Measurements from ENCODE around the gene TRPM7.

TRPM7 gene

DNA sequence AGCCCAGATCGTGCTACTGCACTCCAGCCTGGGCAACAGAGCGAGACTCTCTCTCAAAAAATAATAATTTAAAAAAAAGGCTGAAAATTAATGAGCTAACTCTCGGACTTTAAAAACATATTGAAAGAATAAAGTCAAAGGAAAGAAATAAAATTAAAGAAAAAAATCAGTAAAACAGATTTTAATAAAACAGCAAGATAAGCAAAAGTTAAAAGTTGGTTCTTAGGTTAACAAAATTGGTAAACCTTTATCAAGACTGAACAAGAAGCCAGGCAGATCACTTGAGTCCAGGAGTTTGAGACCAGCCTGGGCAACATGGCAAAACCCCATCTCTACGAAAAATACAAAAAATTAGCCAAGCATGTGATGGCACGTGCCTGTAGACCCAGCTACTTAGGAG, 20.7 kb downstream of the TRPM7 start:
- Histone ChIP-seq H3K27me3 (ENCODE audit: control insufficient read depth in 1 of 2, insufficient read depth in 2 of 2, low read length in 2 of 2) (no peaks in the 10 kb centered on the region), H3K4me1 (ENCODE audit: control insufficient read depth in 1 of 2, insufficient read depth in 2 of 2, low read length in 2 of 2) (no peaks in the 10 kb centered on the region), H3K4me3 (ENCODE audit: low read depth in 1 of 2, low read length in 2 of 2) (no peak overlapping the region), H3K9ac (ENCODE audit: low read depth in 1 of 2, low read length in 2 of 2) (no peak overlapping the region), H3K27ac (ENCODE audit: low read depth, low read length) (no peak overlapping the region), H3K36me3 (ENCODE audit: control insufficient read depth in 1 of 2, insufficient read depth in 2 of 2, low read length in 2 of 2) (peaks cover 6 to 14% of the 10 kb centered on the region in 2 donors), H3K9me3 (ENCODE audit: control insufficient read depth in 1 of 2, low read length in 2 of 2) (no peaks in the 10 kb centered on the region)

DNA sequence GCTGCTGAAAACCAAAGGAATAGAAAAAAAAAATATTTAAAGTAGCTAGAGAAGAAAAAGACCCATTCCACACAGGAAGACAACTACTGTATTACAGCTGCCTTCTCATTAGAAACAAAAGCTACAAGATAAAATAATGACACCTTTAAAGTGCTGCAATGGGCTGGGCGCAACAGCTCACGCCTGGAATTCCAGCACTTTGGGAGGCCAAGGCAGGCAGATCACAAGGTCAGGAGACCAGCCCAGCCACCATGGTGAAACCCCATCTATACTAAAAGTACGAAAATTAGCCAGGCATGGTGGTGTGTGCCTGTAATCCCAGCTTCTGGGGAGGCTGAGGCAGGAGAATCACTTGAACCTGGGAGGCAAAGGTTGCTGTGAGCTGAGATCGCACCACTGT, 31.0 kb downstream of the TRPM7 start:
- H3K4me3 ChIP-seq (ENCODE audit: low read depth in 1 of 2, low read length in 2 of 2): no peak overlapping the region
- H3K9ac ChIP-seq (ENCODE audit: low read depth in 1 of 2, low read length in 2 of 2): no peak overlapping the region
- H3K36me3 ChIP-seq (ENCODE audit: control insufficient read depth in 1 of 2, insufficient read depth in 2 of 2, low read length in 2 of 2): peaks cover 8 to 56% of the 10 kb centered on the region in 2 donors
- H3K9me3 ChIP-seq (ENCODE audit: control insufficient read depth in 1 of 2, low read length in 2 of 2): no peaks in the 10 kb centered on the region
- H3K4me1 ChIP-seq (ENCODE audit: control insufficient read depth in 1 of 2, insufficient read depth in 2 of 2, low read length in 2 of 2): no peaks in the 10 kb centered on the region
- no peak overlapping the region for H3K27ac ChIP-seq (ENCODE audit: low read depth, low read length)
- no peaks in the 10 kb centered on the region for H3K27me3 ChIP-seq (ENCODE audit: control insufficient read depth in 1 of 2, insufficient read depth in 2 of 2, low read length in 2 of 2)

- Histone ChIP-seq H3K36me3 (ENCODE audit: control insufficient read depth in 1 of 2, insufficient read depth in 2 of 2, low read length in 2 of 2) (peaks cover 8 to 68% of the 10 kb centered on the region in 2 donors), H3K4me3 (ENCODE audit: low read depth in 1 of 2, low read length in 2 of 2) (no peak overlapping the region), H3K4me1 (ENCODE audit: control insufficient read depth in 1 of 2, insufficient read depth in 2 of 2, low read length in 2 of 2) (no peaks in the 10 kb centered on the region), H3K27me3 (ENCODE audit: control insufficient read depth in 1 of 2, insufficient read depth in 2 of 2, low read length in 2 of 2) (no peaks in the 10 kb centered on the region), H3K27ac (ENCODE audit: low read depth, low read length) (no peak overlapping the region), H3K9me3 (ENCODE audit: control insufficient read depth in 1 of 2, low read length in 2 of 2) (no peaks in the 10 kb centered on the region), H3K9ac (ENCODE audit: low read depth in 1 of 2, low read length in 2 of 2) (no peak overlapping the region)
These were observed 33.3 kb downstream of the TRPM7 start for GRCh38 chr15:50653156-50653743.

DNA sequence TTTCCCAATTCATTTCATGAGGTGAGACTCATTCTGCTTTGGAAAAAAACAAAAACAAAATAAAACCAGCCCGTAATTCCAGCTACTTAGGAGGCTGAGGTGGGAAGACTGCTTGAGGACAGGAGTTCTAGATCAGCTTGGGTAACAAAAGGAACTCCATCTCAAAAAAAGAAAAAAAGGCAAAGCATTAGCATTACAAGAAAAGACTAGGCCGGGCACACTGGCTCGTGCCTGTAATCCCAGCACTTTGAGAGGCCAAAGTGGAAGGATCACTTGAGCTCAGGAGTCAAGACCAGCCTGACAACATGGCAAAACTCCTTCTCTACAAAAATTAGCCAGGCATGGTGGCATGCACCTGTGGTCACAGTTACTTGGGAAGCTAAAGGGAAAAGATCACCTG, 33.9 kb downstream of the TRPM7 start:
- no peak overlapping the region for H3K27ac ChIP-seq (ENCODE audit: low read depth, low read length)
- no peaks in the 10 kb centered on the region for H3K9me3 ChIP-seq (ENCODE audit: control insufficient read depth in 1 of 2, low read length in 2 of 2)
- peaks cover 12 to 70% of the 10 kb centered on the region in 2 donors for H3K36me3 ChIP-seq (ENCODE audit: control insufficient read depth in 1 of 2, insufficient read depth in 2 of 2, low read length in 2 of 2)
- no peak overlapping the region for H3K4me3 ChIP-seq (ENCODE audit: low read depth in 1 of 2, low read length in 2 of 2)
- no peak overlapping the region for H3K9ac ChIP-seq (ENCODE audit: low read depth in 1 of 2, low read length in 2 of 2)
- H3K27me3 ChIP-seq (ENCODE audit: control insufficient read depth in 1 of 2, insufficient read depth in 2 of 2, low read length in 2 of 2): no peaks in the 10 kb centered on the region
- no peaks in the 10 kb centered on the region for H3K4me1 ChIP-seq (ENCODE audit: control insufficient read depth in 1 of 2, insufficient read depth in 2 of 2, low read length in 2 of 2)

DNA sequence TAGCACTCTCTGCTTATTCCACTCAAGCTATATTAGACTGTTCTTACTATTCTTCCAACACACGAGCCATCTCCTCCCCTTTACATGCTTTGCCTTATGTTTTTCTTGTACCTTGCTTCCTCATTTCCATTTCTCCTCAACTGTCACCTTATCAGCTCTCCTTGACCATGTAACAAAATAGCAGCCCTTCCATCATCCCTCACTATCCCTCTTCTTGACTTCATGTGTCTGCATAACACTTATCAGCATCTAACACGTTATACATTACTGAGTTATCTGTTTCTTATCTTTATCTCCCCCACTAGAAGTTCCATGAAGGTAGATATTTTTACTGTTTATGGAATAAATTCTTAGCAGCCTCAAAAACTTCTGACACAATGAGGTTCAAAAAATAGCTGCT, 45.3 kb downstream of the TRPM7 start:
- Histone ChIP-seq H3K4me1 (ENCODE audit: control insufficient read depth in 1 of 2, insufficient read depth in 2 of 2, low read length in 2 of 2) (no peaks in the 10 kb centered on the region), H3K4me3 (ENCODE audit: low read depth in 1 of 2, low read length in 2 of 2) (no peak overlapping the region), H3K27me3 (ENCODE audit: control insufficient read depth in 1 of 2, insufficient read depth in 2 of 2, low read length in 2 of 2) (no peaks in the 10 kb centered on the region), H3K27ac (ENCODE audit: low read depth, low read length) (no peak overlapping the region), H3K9ac (ENCODE audit: low read depth in 1 of 2, low read length in 2 of 2) (no peak overlapping the region), H3K9me3 (ENCODE audit: control insufficient read depth in 1 of 2, low read length in 2 of 2) (no peaks in the 10 kb centered on the region), H3K36me3 (ENCODE audit: control insufficient read depth in 1 of 2, insufficient read depth in 2 of 2, low read length in 2 of 2) (peaks cover 23 to 70% of the 10 kb centered on the region in 2 donors)

GRCh38 chr15:50636146-50636545, 50.5 kb downstream of the TRPM7 start:
- H3K9ac ChIP-seq (ENCODE audit: low read depth in 1 of 2, low read length in 2 of 2): no peak overlapping the region
- H3K36me3 ChIP-seq (ENCODE audit: control insufficient read depth in 1 of 2, insufficient read depth in 2 of 2, low read length in 2 of 2): peaks cover 15 to 73% of the 10 kb centered on the region in 2 donors
- H3K27ac ChIP-seq (ENCODE audit: low read depth, low read length): no peak overlapping the region
- H3K27me3 ChIP-seq (ENCODE audit: control insufficient read depth in 1 of 2, insufficient read depth in 2 of 2, low read length in 2 of 2): no peaks in the 10 kb centered on the region
- no peak overlapping the region for H3K4me3 ChIP-seq (ENCODE audit: low read depth in 1 of 2, low read length in 2 of 2)
- H3K9me3 ChIP-seq (ENCODE audit: control insufficient read depth in 1 of 2, low read length in 2 of 2): no peaks in the 10 kb centered on the region
- H3K4me1 ChIP-seq (ENCODE audit: control insufficient read depth in 1 of 2, insufficient read depth in 2 of 2, low read length in 2 of 2): no peaks in the 10 kb centered on the region

DNA sequence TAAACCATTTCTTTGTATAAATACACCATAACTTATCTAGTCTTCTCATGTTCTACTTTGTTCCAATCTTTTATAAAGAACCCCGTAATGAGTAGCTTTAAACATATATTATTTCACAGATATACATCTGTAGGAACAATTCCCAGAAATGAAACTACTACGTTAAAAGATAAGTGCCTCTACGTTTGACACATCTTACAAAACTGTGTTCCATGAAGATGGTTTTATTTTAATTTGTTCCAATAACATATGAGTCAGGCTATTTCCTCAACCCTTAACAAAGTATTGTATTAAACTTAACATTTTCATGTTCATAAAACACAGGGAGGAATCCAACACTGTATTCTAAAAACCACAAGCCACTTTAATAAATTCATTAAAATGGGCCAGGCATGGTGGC, 52.9 kb downstream of the TRPM7 start:
- no peak overlapping the region for H3K4me3 ChIP-seq (ENCODE audit: low read depth in 1 of 2, low read length in 2 of 2)
- H3K9me3 ChIP-seq (ENCODE audit: control insufficient read depth in 1 of 2, low read length in 2 of 2): no peaks in the 10 kb centered on the region
- H3K9ac ChIP-seq (ENCODE audit: low read depth in 1 of 2, low read length in 2 of 2): no peak overlapping the region
- peaks cover 23 to 76% of the 10 kb centered on the region in 2 donors for H3K36me3 ChIP-seq (ENCODE audit: control insufficient read depth in 1 of 2, insufficient read depth in 2 of 2, low read length in 2 of 2)
- H3K4me1 ChIP-seq (ENCODE audit: control insufficient read depth in 1 of 2, insufficient read depth in 2 of 2, low read length in 2 of 2): no peaks in the 10 kb centered on the region
- no peak overlapping the region for H3K27ac ChIP-seq (ENCODE audit: low read depth, low read length)
- no peaks in the 10 kb centered on the region for H3K27me3 ChIP-seq (ENCODE audit: control insufficient read depth in 1 of 2, insufficient read depth in 2 of 2, low read length in 2 of 2)

- no peaks in the 10 kb centered on the region for H3K4me1 ChIP-seq (ENCODE audit: control insufficient read depth in 1 of 2, insufficient read depth in 2 of 2, low read length in 2 of 2)
- no peaks in the 10 kb centered on the region for H3K9me3 ChIP-seq (ENCODE audit: control insufficient read depth in 1 of 2, low read length in 2 of 2)
- no peak overlapping the region for H3K27ac ChIP-seq (ENCODE audit: low read depth, low read length)
- H3K27me3 ChIP-seq (ENCODE audit: control insufficient read depth in 1 of 2, insufficient read depth in 2 of 2, low read length in 2 of 2): no peaks in the 10 kb centered on the region
- H3K9ac ChIP-seq (ENCODE audit: low read depth in 1 of 2, low read length in 2 of 2): no peak overlapping the region
- H3K4me3 ChIP-seq (ENCODE audit: low read depth in 1 of 2, low read length in 2 of 2): no peak overlapping the region
- peaks cover 21 to 65% of the 10 kb centered on the region in 2 donors for H3K36me3 ChIP-seq (ENCODE audit: control insufficient read depth in 1 of 2, insufficient read depth in 2 of 2, low read length in 2 of 2)
These were observed 58.2 kb downstream of the TRPM7 start for GRCh38 chr15:50628421-50628820.

DNA sequence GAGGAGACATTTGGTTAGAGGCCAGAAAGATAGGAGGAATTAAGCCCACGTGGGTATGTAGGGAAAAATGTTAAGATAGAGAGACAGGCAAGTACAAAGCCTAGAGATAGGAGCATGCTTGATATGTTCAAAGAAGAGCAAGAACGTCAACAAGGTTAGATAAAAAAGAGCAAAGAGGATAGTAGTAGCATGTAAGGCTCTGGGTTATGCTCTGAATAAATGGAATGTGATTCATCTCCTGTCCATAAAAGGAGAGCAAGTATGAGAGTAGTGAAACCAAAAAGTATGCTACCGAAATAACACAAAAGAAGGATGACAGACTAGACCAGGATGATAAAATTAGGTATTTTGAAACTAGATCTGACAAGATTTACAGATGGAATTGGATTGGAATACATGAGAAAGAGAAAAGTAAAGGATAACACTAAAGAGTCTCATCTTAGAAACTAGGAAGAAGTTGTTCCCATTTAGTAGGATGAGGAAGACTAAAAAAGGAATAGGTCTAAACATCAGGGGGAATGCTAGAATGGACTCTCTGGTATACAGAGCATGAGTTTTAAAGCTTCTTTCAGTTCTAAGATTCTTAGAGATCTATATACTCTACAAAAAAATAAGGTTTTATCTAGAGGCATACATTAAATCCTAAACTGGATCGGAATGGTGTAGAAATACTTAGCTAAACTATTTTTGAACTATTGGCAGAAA, 59.1 kb downstream of the TRPM7 start:
- Histone ChIP-seq H3K9me3 (ENCODE audit: control insufficient read depth in 1 of 2, low read length in 2 of 2) (no peaks in the 10 kb centered on the region), H3K27me3 (ENCODE audit: control insufficient read depth in 1 of 2, insufficient read depth in 2 of 2, low read length in 2 of 2) (no peaks in the 10 kb centered on the region), H3K4me1 (ENCODE audit: control insufficient read depth in 1 of 2, insufficient read depth in 2 of 2, low read length in 2 of 2) (no peaks in the 10 kb centered on the region), H3K36me3 (ENCODE audit: control insufficient read depth in 1 of 2, insufficient read depth in 2 of 2, low read length in 2 of 2) (peaks cover 18 to 59% of the 10 kb centered on the region in 2 donors), H3K9ac (ENCODE audit: low read depth in 1 of 2, low read length in 2 of 2) (no peak overlapping the region), H3K27ac (ENCODE audit: low read depth, low read length) (no peak overlapping the region), H3K4me3 (ENCODE audit: low read depth in 1 of 2, low read length in 2 of 2) (no peak overlapping the region)

GRCh38 chr15:50624616-50625168, 61.9 kb downstream of the TRPM7 start:
- Histone ChIP-seq H3K27me3 (ENCODE audit: control insufficient read depth in 1 of 2, insufficient read depth in 2 of 2, low read length in 2 of 2) (no peaks in the 10 kb centered on the region), H3K36me3 (ENCODE audit: control insufficient read depth in 1 of 2, insufficient read depth in 2 of 2, low read length in 2 of 2) (peaks cover 12 to 41% of the 10 kb centered on the region in 2 donors), H3K4me1 (ENCODE audit: control insufficient read depth in 1 of 2, insufficient read depth in 2 of 2, low read length in 2 of 2) (no peaks in the 10 kb centered on the region), H3K27ac (ENCODE audit: low read depth, low read length) (no peak overlapping the region), H3K9ac (ENCODE audit: low read depth in 1 of 2, low read length in 2 of 2) (no peak overlapping the region), H3K4me3 (ENCODE audit: low read depth in 1 of 2, low read length in 2 of 2) (no peak overlapping the region), H3K9me3 (ENCODE audit: control insufficient read depth in 1 of 2, low read length in 2 of 2) (no peaks in the 10 kb centered on the region)

Measured in duodenal mucosa (tissue), 2 donors.